ENCODE data around the gene SPART. TPM values are rescaled to one million over a fixed set of nuclear protein-coding genes. Genes with fewer than 3 reads are reported as not detected.

SPART gene
- total and polyA plus RNA-seq, 2 of the 8 experiments (the other 6 are each of a cell fraction or from before 2014, with no cell fraction given), result 27.2 to 74.1 TPM

- TF ChIP-seq CTBP2 (IDR thresholded peaks at IDR 0.05; ENCODE audit: borderline replicate concordance, insufficient read depth, insufficient read length, low read length), result no peak
- peak in 2 of 3 experiments; percentile 55 to 62; a peak in 2 of 4 replicates for TF ChIP-seq CTCF (IDR thresholded peaks at IDR 0.05; ENCODE audit: control extremely low read depth in 1 of 3, insufficient read depth in 1 of 3, low read depth in 1 of 3, low read length in 3 of 3)
- TF ChIP-seq CEBPB (IDR thresholded peaks at IDR 0.05; ENCODE audit: low read depth, low read length), result no peak
Observed at GRCh38 chr13:36282821-36283432, 63.3 kb downstream of the SPART start (continued).

Measured in H1 (cell line).